Thyroid gland (tissue), 4 donors: Measurements from ENCODE around the gene NRIP2.

Experiments used
- CTCF ChIP-seq, 6 experiments: fragments of 200-600 bp in 3 of 6; fragments of 450-650 bp in 3 of 6; sonication (generic) in 3 of 6; IDR thresholded peaks; one replicate each; pipeline ENCODE4 v1.5.1; 2016 to 2019; ENCODE audit warnings: antibody characterized with exemption in 6 of 6, mild to moderate bottlenecking in 2 of 6, inconsistent platforms in 1 of 6, moderate library complexity in 1 of 6
- POLR2A ChIP-seq, 2 donors: fragments of 450-650 bp; IDR thresholded peaks; one replicate each; pipeline ENCODE4 v1.6.1; 2017; ENCODE audit warnings: antibody characterized with exemption in 2 of 2, mild to moderate bottlenecking in 2 of 2, moderate library complexity in 1 of 2

GRCh38 chr12:2775431-2775830, 59.4 kb downstream of the NRIP2 start:
- TF ChIP-seq CTCF (IDR thresholded peaks at IDR 0.05) = no peak
- no peak for TF ChIP-seq POLR2A (IDR thresholded peaks at IDR 0.05)
